ENCODE measurements around the gene PLXNB2. TPM values are rescaled to one million over a fixed set of nuclear protein-coding genes. Genes with fewer than 3 reads are reported as not detected.

PLXNB2 gene
- total RNA-seq, 1 donor from 2014 or later, result 352 TPM

DNA sequence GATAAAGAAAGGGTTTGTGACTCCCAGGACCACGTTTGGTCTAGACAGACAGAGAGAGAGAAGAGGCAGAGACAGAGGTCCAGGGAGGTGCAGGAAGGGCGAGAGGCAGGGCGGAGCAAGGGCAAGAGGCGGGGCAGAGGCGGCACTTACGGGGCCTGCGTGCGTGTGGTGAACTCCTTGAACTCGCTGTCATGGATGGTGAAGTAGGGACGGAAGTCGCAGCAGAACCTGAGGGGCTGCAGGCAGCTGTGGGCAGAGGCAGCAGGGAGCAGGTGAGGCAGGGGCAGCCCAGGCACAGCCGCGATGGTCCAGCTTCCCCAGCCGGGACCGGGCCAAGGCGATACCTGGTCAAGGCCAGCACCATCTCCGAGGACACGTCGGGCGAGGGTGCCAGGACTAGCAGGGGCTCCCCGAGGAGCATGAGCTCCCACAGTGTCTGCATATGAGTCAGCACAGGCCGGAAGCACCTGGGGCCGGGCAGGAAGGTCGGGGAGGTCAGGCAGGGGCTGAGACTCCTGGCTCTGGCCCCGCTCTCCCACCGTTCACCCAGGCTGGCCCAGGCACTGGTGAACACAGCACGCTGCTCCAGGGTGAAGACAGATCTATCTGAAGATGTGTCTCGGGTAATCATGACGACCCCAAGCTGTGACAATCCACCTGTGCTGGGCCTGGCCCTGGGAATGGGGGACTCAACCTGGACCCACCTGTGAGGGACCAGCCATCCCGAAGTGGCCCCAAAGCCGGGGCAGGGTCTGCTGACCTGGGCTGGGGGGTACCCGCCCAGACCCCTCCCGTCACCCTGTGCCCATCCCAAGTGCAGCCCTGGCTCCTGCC, 7.2 kb upstream of the PLXNB2 start:
- H3K27ac Mint-ChIP-seq, result no peak overlapping the region
- no peak for DNase-seq (ENCODE audit: extremely low spot score, unreplicated experiment)

DNA sequence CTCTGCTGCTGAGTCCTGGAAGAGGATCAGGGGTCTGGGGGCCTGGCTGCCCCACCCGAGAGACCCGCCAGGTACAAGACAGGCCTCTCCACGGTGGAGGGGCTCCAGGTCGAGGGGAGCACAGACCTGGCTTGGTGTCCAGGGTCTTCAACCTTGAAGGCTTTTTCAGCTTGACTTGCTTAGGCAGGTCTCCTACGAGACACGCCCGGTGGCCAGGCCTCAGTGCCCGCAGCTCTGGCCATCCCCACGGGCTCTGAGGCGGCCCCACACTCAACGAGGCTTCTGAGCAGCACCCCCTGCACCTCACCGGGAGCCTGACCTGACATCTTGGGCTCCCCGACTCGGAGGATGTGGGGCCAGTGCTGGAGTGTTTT, 6.6 kb upstream of the PLXNB2 start:
- no peak overlapping the region for H3K4me3 Mint-ChIP-seq
- H3K9me3 Mint-ChIP-seq, result no peaks in the 10 kb centered on the region
- H3K36me3 Mint-ChIP-seq, result no peaks in the 10 kb centered on the region
- DNase-seq (ENCODE audit: extremely low spot score, unreplicated experiment), result no peak
- H3K27ac Mint-ChIP-seq, result no peak overlapping the region
- H3K27me3 Mint-ChIP-seq, result no peaks in the 10 kb centered on the region
- TF ChIP-seq, protein P1, sequence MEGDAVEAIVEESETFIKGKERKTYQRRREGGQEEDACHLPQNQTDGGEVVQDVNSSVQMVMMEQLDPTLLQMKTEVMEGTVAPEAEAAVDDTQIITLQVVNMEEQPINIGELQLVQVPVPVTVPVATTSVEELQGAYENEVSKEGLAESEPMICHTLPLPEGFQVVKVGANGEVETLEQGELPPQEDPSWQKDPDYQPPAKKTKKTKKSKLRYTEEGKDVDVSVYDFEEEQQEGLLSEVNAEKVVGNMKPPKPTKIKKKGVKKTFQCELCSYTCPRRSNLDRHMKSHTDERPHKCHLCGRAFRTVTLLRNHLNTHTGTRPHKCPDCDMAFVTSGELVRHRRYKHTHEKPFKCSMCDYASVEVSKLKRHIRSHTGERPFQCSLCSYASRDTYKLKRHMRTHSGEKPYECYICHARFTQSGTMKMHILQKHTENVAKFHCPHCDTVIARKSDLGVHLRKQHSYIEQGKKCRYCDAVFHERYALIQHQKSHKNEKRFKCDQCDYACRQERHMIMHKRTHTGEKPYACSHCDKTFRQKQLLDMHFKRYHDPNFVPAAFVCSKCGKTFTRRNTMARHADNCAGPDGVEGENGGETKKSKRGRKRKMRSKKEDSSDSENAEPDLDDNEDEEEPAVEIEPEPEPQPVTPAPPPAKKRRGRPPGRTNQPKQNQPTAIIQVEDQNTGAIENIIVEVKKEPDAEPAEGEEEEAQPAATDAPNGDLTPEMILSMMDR (conservative IDR thresholded peaks at IDR 0.05), result no peak
- no peaks in the 10 kb centered on the region for H3K4me1 Mint-ChIP-seq (ENCODE audit: unreplicated experiment)

More for the DNA sequence above, 7.2 kb upstream of the PLXNB2 start:
- no peaks in the 10 kb centered on the region for H3K36me3 Mint-ChIP-seq
- TF ChIP-seq, protein P1 (conservative IDR thresholded peaks at IDR 0.05), result no peak
- H3K4me3 Mint-ChIP-seq, result no peak overlapping the region
- no peaks in the 10 kb centered on the region for H3K9me3 Mint-ChIP-seq
- no peaks in the 10 kb centered on the region for H3K4me1 Mint-ChIP-seq (ENCODE audit: unreplicated experiment)
- H3K27me3 Mint-ChIP-seq, result no peaks in the 10 kb centered on the region

DNA sequence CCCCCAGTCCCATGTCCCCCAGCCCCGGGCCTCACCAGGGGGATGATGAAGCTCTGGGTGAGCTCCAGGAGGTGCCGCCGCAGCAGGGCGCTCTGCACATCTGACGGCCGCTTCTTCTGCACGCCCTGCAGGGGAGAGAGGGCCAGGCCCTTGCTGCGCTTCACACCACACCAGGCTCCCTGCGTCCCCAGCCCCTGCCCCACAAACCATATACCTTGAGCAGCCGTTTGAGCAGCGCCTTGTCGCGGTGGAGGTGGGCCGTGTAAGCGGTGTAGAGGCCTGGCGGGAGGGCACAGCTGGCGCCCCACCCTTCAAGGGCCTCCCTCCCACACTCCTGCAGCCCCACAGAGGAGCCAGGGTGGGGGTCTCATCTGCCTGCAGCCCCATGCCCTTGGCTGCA, 6.2 kb upstream of the PLXNB2 start:
- no peak for DNase-seq (ENCODE audit: extremely low spot score, unreplicated experiment)
- no peak overlapping the region for H3K27ac Mint-ChIP-seq
- H3K4me3 Mint-ChIP-seq, result no peak overlapping the region
- peaks cover 3% of the 10 kb centered on the region for H3K4me1 Mint-ChIP-seq (ENCODE audit: unreplicated experiment)
- no peaks in the 10 kb centered on the region for H3K36me3 Mint-ChIP-seq
- TF ChIP-seq, protein P1 (conservative IDR thresholded peaks at IDR 0.05), result no peak
- H3K9me3 Mint-ChIP-seq, result no peaks in the 10 kb centered on the region
- H3K27me3 Mint-ChIP-seq, result no peaks in the 10 kb centered on the region

DNA sequence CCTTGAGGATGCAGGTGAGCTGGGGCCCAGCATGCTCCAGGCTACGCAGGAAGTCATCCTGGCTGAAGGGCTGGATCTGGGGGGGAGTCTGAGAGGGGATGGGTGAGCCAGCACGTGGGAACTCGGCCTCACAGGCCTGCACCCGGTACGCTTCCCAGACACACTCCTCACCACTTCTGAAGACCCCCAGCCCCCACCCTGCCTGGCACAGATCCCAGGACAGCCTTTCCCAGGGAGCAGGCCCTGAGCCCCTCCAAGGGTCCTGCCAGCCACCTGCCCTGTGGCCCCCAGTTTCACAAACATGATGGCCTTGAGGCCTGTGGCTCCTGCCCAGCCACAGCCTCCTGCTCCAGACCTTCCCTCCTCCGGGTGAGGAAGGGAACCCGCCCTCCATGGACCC, 5.6 kb upstream of the PLXNB2 start:
- no peak for DNase-seq (ENCODE audit: extremely low spot score, unreplicated experiment)
- Mint-ChIP-seq H3K36me3 (no peaks in the 10 kb centered on the region), H3K4me1 (ENCODE audit: unreplicated experiment) (peaks cover 5% of the 10 kb centered on the region), H3K27me3 (no peaks in the 10 kb centered on the region), H3K27ac (no peak overlapping the region), H3K4me3 (no peak overlapping the region), H3K9me3 (no peaks in the 10 kb centered on the region)
- TF ChIP-seq, protein P1 (conservative IDR thresholded peaks at IDR 0.05), result no peak

DNA sequence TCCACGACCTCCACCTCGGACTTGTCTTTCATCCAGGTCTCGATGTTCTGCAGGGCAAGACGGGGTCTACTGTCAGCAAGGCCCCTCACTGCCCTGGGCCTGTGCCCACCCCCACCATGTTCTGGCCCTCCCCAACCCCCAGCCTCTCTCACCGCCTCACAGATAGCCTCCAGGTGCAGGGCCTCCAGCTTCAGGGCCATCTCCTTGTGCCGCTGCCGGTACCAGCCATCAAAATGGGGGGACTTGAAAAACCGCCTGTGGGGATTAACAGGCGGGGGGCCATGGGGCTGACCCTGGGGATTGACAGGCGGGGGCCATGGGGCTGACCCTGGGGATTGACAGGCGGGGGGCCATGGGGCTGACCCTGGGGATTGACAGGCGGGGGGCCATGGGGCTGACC, 4.9 kb upstream of the PLXNB2 start:
- no peak overlapping the region for H3K4me3 Mint-ChIP-seq
- H3K9me3 Mint-ChIP-seq, result no peaks in the 10 kb centered on the region
- no peaks in the 10 kb centered on the region for H3K27me3 Mint-ChIP-seq
- no peak overlapping the region for H3K27ac Mint-ChIP-seq
- DNase-seq (ENCODE audit: extremely low spot score, unreplicated experiment), result no peak
- no peaks in the 10 kb centered on the region for H3K36me3 Mint-ChIP-seq
- TF ChIP-seq, protein P1 (conservative IDR thresholded peaks at IDR 0.05), result no peak
- peaks cover 5% of the 10 kb centered on the region for H3K4me1 Mint-ChIP-seq (ENCODE audit: unreplicated experiment)

Measured in type B pancreatic cell (in vitro differentiated cells).